Stimulated activated CD4-positive, alpha-beta T cell treated with anti-CD3 and anti-CD28 coated beads, Interleukin-12 subunit alpha, Interleukin-12 subunit beta, amount 100 ng/mL, for 4 hours (primary cell): ENCODE measurements around the gene ANKFN1.

ENCODE experiments used
- DNase-seq: peaks from one replicate; pipeline ENCODE4 v3.0.0-alpha.2; 2020

Gene ANKFN1

DNA sequence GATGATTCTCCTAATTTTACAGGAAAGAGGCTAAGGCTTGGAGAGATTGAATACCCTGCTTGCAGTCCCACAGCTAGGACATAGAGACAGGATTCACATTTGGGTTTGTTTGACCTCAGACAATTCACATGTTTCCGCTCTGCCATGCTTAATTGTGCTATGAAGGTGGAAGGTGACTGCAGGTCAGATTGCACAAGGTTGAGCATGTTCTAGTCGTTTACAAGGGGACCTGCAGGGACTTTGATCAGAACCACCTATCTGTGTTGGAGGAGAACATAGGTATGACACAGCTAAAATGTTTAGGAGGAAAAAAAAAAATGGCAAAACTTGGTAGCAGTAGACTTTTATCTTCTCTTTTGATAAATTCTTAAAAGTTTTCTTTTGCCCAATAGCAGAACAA is 4.9 kb upstream of the ANKFN1 start:
- no peak for DNase-seq

DNA sequence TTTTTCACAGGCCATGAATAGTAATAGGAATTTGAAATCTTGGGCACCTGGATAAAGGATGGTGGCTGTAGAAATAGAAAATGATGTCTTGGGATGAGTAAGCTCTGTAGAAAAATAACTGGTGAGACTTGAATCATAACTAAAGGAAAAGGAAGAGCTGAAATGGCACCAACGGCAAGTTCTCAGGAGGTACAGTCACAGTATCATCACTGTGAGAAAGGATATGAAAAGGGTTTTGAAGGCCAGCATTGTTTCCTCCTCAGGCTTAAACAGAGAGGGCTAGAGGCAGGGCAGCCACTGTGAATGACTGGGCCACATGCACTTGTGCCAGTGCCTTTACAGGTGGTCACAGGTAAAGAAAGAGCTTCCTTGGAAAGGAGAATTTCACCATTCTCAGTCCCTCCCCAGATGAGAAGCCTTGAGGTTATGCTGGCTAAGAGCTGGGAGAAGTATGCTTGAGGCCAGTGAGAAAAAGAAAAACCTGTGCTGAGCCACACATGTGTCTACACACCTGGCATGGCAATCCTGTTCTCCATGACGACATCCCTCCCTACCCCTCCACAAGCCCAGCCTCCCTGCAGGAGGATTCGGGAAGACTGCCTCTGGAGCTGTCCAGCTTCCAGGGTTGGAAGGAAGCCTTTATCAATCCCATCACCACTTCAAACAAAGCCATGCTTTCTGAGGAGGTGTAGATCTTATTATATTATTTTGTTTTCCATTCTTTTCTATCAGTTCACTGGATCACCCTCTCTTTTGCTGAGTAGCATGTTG is 3.8 kb upstream of the ANKFN1 start:
- no peak for DNase-seq

DNA sequence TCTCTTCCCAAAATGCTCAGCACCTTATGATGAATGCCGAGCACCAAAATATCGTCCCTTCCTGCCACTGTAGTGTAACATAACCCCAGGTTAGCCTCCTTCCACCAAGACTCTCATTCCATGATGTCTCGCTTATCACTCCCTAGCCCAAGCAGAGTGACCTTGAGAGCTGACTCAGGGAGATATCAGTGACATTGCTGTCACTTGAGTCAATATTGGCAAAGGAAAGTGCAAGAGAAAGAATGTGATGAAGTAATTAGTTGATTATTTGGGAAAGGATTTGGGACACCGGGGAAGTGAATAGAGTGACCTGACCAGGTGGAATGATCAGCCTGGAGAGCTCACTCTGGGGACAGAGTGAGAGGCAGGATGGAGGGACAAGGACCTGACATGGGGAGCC is 2.6 kb upstream of the ANKFN1 start:
- DNase-seq: no peak

- DNase-seq: no peak
These were observed 4.6 kb downstream of the ANKFN1 start for GRCh38 chr17:56157845-56158244.

DNA sequence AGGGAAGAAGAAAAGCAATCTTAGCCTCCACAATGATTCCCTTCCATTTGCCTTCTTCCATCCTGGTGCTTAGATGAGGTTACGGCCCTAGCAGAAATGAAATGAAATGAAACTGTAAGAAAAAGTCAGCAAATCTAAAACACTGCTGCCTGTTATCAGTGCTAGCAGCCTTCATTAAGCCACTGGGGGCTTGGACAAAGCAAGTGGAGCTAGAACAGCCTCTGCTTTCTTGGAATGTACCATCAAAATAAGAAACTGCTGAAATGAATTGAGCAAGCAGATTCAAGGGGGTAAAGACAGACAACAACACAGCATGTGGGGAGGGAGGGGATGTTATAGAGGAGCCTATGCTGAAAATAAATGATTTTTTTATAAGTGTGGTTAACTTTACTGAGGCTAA is 5.1 kb downstream of the ANKFN1 start:
- DNase-seq: no peak

DNA sequence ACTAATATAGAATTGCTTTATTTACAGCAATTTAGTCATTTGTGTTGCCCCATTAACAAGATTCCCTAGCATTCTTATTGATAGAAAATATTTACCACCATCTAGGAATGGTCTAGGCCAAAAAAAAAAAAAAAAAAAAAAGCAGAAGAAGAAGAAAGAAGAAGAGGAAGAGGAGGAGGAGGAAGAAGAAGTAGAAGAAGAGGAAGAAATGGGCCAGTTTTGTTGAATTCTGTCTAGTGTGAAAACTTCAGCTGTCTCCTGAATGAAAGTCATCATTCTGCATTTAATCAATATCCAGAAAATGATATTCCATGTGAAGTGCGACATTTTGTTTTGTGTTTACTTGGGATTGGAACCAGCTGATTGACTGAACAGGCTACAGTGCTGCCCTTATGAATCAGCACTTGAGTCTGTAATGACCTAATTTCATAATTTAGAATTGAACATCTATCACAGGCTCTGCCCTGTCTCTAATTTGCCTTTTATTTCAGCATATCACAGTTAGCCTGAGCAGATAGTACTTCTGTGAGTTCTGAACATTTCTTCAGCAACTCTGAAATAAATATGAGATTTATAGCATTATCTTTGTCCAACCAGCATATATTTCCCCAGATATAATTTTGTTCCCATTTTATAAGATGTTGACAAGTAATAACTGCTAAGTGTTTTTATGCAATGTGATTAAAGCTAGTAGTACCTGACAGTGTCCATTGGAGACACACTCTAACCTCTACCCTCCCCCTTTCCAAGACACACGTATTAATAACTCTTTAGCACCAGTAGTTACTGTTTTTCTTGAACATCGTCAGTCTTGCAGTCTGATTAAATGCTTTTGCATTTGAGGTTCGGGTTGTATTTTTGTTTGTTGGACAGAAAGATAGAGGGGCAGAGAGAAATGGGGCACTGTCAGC is 5.9 kb downstream of the ANKFN1 start:
- DNase-seq: no peak

DNA sequence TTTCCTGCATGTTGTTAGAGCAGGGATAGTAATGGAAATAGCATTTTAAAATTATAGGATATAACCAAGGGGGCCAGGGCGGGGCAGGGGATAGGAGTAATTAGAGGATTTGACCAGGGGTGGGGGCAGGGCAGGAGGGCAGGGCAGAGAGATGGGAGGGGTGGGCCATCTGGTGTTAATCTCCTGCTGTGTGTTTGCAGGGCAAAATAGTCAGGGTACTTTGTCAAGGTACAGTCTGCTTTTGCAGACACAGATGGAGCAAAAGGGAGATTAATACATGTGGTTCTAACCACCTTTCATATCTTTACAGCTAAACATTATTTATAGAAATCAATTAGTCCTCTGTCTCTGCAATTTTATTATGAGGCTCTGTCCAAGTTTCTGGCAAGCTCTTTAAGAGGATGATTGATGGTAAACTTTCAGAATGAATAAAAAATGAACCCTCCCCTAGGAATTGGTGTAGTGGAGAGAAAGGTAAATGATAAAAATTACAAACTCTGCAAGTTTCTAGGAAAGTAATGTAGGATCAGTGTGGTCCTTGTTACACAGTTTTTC is 6.6 kb downstream of the ANKFN1 start:
- no peak for DNase-seq

DNA sequence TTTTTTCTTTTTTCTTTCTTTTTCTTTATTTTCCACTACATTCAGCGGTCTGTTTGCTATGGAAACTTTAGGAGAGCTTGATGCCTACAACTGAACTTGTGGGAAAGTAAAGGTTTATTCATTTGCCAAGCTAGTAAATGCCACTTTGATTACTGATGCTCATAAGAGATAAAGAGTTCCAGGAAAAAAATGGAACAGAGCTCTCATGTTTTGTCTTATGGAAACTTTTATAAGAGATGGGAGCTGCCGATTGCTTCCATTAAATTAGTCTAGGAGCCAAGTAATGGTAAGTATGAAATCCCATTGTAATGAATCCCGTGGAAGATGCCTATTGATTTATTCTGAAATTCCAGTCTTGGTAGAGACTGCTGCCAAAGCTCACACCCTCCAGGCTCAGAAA is 7.1 kb downstream of the ANKFN1 start:
- no peak for DNase-seq

GRCh38 chr17:56165072-56165641 is 11.9 kb downstream of the ANKFN1 start:
- no peak for DNase-seq

- no peak for DNase-seq
These were observed 14.2 kb downstream of the ANKFN1 start for GRCh38 chr17:56167491-56167890.

GRCh38 chr17:56169621-56170020 is 16.3 kb downstream of the ANKFN1 start:
- DNase-seq: no peak

DNA sequence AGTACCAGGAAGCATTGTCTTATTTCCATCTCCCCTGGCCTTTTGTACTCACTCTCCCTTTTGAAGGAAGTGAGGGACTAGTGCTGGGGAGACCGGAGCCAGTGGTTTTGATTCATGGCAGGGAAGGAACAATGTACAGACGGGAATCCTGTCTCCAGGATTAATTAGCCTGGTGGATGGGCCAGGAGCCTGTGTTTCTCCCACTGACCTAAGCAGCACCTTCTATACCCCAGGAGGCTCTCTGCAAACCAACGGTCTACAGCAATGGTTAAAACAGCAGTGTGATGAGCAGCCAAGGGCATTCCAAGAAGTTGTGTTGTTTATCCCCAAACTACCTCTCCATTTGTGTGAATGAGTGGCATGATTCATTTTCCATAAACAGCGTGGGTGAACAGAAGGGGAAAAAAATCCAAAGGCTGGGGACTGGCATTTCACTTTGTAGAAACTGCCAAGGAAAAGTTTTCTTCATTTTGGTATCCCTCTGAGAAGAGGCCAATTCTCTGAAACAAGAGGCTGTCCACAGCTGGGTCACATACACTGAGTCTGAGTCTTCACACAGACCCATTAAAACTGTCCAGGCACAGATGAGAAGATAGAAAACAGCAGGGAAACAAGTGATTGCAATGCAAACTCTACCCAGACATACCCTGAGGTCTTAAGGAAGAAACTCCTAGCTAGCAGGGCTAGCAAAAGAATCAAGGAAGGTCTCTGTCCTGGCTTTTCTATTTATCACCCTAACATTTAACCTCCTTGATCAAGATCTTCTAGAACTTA is 18.1 kb downstream of the ANKFN1 start:
- no peak for DNase-seq

- no peak for DNase-seq
These were observed 19.3 kb downstream of the ANKFN1 start for GRCh38 chr17:56172517-56172982.

- DNase-seq: no peak
These were observed 19.8 kb downstream of the ANKFN1 start for GRCh38 chr17:56173026-56173425.

GRCh38 chr17:56173958-56174835 is 20.9 kb downstream of the ANKFN1 start:
- DNase-seq: no peak

DNA sequence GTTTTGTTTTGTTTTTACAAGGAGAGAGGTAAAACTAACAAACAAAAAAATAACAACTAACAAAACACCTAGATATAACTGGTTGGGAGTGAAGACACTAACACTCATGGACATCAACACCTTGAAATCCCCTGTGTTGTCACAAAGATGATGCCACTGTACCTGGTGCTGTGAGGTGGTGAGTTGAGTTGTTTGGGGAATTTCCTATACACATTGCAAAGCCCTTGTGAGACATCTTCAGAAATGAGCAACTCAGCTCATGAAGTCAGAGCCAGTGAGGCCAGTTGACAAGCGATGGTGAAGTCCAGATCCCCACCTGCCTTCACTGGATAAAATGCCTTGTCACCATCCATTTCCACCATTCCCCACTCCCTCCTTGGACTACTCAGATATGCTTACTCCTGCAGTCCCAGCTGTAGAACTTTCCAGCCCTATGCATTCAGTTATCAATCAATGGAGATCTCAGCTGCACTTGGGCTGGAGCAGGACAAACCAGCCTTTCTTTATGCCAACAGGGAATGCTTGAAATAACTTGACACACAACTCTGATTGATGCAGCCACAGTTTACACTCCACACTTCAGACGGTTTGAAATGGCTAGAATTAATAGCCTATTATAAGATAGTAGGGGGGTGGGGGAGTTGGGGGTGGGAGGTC is 22.2 kb downstream of the ANKFN1 start:
- no peak for DNase-seq

GRCh38 chr17:56176091-56176490 is 22.8 kb downstream of the ANKFN1 start:
- DNase-seq: no peak

DNA sequence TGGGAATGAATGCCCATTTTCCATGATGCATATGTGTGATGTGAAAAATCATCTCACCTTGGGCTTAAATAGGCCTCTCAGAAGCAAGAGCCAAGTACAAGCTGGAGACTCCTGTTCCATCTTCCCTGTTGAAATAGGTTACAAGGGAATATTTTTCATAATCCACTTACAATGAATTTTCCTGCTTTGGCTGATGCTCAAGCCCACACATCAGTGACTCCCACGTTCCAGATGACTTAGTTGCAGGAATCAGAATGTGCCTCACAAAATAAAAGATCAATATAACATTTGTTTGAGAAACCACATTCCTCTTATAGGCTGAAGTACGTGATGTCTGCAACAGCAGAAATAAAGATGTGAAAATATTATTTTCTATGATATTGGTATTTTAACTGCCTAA is 24.1 kb downstream of the ANKFN1 start:
- DNase-seq: no peak

DNA sequence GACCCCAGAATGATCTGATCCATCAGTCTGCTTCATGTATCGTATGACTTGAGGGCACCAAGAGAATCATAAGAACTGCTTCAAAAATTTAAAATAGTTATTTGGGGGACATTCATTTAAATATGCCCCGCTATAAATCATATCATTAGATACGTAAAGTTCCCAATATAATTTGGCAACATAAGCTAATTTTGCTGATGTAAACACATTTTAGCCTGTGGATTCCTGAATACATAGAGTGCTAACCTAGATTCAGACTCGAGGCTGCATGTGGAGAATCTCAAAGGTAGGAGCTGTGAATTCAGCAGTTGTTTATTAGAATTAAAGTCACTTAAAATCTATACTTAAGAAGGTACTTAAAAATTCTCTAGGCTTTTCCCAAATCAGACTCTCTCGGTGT is 24.9 kb downstream of the ANKFN1 start:
- no peak for DNase-seq

DNA sequence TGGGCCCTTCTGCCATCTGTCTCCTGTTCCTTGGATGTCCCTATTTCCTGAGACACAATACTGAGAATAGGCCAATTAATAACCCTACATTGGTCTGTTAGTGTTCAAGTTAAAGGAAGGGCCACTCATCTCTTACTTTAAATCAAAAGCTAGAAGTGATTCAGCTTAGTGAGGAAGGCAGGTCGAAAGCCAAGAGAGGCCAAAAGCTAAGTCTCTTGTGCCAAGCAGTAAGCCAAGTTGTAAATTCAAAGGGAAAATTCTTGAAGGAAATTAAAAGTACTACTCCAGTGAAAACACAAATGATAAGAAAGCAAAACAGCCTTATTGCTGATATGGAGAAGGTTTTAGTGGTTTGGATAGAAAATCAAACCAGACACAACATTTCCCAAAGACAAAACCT is 28.8 kb downstream of the ANKFN1 start:
- no peak for DNase-seq

DNA sequence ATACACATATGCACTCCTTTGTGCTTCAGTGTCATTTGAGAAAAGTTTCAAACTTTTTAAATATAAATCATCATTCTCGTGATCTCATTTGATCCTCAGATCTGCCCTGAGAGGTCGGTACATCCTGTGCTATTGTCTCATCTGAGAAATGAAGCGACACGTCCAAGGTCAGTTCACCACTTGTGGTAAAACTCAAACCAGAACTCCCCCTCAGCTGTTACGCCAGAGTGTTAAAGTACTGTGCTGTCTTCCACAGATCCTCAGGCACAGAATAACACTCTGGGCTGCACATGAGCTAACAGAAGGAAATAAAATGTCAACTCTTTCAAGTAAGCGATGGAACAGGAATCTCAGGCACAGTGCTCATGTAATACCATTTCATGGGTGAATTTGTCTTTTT is 31.4 kb downstream of the ANKFN1 start:
- DNase-seq: no peak
